Measurements from ENCODE around the gene VAT1L.

GRCh38 chr16:77739559-77739892 is 48.8 kb upstream of the VAT1L start:
- TF ChIP-seq YY1 (IDR thresholded peaks at IDR 0.05; ENCODE audit: insufficient read depth, insufficient read length) (no peak), ZNF274 (IDR thresholded peaks at IDR 0.05; ENCODE audit: low read depth, low read length) (no peak)

All from NT2/D1 (cell line).